COR-L47 (cell line): ENCODE results near the gene TSC22D1.

ENCODE experiments used
- DNase-seq: peaks from one replicate; lab custom pipeline; 2025; lab: John Stamatoyannopoulos, UW

Gene TSC22D1

GRCh38 chr13:44382635-44383145, 193.4 kb downstream of the TSC22D1 start:
- DNase-seq, result no peak
